HG02588 (cell line): Measurements from ENCODE around the gene ERP29.
"Not testable (repeated sequence)": the region's sequence is repeated elsewhere in the genome, so short reads cannot be mapped to it uniquely, and the experiment has no call there.

Experiments used
- ATAC-seq: cut with Tn5 transposase; IDR thresholded peaks from one replicate; pipeline ENCODE4 v1.9.1; 2021; ENCODE audit warnings: mild to moderate bottlenecking, moderate library complexity; ENCODE audit not compliant: unreplicated experiment

Gene ERP29

GRCh38 chr12:112032292-112032691 lies 19.1 kb downstream of the ERP29 start:
- ATAC-seq = no peak

GRCh38 chr12:112035219-112035785 lies 22.1 kb downstream of the ERP29 start:
- ATAC-seq = no peak

- not testable (repeated sequence) for ATAC-seq
Observed at GRCh38 chr12:112036614-112037013, 23.4 kb downstream of the ERP29 start.

GRCh38 chr12:112046003-112046402 lies 32.8 kb downstream of the ERP29 start:
- ATAC-seq = no peak

- no peak for ATAC-seq
Observed at GRCh38 chr12:112049351-112049750, 36.1 kb downstream of the ERP29 start.

- no peak for ATAC-seq
Observed at GRCh38 chr12:112061137-112061536, 47.9 kb downstream of the ERP29 start.

- no peak for ATAC-seq
Observed at GRCh38 chr12:112063273-112063672, 50.0 kb downstream of the ERP29 start.

GRCh38 chr12:112066566-112066965 lies 53.3 kb downstream of the ERP29 start:
- ATAC-seq = no peak
